ENCODE data around the gene TLE1.

TLE1 gene

DNA sequence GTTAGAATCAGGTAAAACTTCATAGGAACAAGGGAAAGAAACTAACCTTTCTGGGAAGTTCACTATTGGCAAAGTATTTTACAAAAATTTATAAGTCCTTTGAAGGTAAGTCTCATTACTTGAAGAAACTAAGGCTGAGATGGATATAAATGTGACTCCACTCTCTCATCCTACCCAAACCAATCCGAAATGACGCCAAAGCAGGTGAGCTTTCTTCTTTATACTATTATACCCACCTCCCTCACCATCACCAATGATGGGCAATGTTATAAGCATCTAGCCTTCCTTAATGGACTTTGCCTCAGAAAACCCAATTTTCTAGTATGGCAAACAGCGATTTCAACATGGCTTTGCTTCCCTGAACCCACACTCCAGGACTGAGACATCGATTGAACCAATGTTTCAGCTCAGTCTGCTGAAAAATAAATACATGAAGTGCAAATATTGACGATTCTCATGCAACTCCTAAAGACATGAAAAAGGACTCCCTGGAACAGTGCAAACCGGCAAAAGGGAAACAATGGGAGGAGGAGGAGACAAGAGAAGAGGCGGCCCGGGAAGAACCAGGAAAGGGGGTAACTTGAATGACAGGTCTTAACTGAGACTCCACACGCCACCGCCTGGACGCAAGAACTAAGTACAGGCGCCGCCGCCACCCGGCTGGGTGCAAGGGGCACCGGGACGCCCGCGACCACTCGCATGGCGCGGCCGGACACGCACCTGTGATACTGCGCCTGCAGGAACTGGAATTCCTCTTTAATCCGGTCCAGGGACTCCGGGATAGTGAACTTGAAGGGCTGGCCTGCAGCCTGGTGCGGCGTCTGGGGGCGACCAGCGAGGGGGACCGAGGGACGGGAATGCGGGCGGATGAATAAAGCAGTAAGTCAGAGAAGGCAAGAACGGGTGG, 2.5 kb downstream of the TLE1 start:
- no peak for DNase-seq (ENCODE audit: low read depth in 2 of 2, low spot score in 1 of 2)

GRCh38 chr9:81685763-81686613, 3.4 kb downstream of the TLE1 start:
- no peak for DNase-seq (ENCODE audit: low read depth in 2 of 2, low spot score in 1 of 2)

DNA sequence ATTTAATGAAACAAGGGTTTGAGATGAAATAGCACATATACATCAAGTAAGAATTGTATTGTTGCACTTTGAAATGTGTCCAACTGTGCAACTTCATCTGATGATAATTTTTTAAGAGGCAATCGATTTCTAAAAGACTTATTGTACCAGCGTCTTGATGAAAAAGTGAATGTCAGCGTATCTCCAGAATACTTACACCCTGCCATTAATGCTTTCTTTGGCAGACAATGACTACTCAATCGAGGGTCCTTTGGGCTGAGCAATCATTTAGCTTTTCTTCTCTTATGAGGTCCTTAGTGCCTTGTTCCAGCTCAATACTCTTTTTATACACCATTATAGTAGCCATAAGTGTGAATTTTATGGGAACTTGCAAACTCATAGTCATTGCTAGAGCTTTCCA, 4.7 kb downstream of the TLE1 start:
- no peak for DNase-seq (ENCODE audit: low read depth in 2 of 2, low spot score in 1 of 2)

GRCh38 chr9:81683704-81684103, 5.6 kb downstream of the TLE1 start:
- DNase-seq (ENCODE audit: low read depth in 2 of 2, low spot score in 1 of 2) = no peak

GRCh38 chr9:81683238-81683637, 6.1 kb downstream of the TLE1 start:
- no peak for DNase-seq (ENCODE audit: low read depth in 2 of 2, low spot score in 1 of 2)

DNA sequence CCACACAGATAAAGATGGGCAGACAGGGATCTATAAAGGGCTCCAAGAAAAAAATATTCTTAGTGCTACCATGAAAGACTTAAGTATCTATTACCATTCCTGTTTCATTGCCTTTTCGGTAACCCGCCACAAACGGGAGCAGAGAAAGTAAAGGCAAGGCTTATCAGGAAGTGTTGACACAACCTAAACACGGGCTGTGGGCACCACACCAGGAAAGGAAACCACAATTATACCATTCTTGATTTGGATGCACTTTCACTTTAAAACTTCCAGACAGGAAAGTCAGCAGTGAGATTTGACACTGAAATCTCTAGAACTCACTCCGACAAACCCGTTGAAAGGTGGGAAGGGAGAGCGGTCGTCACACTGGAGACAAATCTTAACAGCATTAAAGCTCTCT, 6.5 kb downstream of the TLE1 start:
- no peak for DNase-seq (ENCODE audit: low read depth in 2 of 2, low spot score in 1 of 2)

- no peak for DNase-seq (ENCODE audit: low read depth in 2 of 2, low spot score in 1 of 2)
These were observed 7.2 kb downstream of the TLE1 start for GRCh38 chr9:81682177-81682576.

DNA sequence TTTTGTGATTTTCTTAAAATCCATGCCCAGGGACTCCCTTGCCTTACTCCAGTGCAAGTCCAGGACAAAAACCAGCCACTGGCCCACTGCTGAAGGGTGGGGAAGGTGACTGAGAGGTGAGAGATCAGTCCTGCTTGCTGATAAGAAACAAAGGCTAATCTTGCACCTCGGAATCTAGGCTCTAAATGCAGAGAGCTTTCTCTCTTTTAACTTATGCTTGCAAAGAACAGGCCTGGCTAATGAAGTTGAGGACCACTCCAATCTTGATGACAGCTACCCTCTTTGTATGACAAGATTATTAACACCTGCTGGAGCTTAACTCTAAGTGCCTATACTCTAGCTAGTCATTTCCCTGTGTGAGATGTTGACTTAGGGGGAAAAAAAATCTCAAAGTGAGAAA, 8.8 kb downstream of the TLE1 start:
- no peak for DNase-seq (ENCODE audit: low read depth in 2 of 2, low spot score in 1 of 2)

DNA sequence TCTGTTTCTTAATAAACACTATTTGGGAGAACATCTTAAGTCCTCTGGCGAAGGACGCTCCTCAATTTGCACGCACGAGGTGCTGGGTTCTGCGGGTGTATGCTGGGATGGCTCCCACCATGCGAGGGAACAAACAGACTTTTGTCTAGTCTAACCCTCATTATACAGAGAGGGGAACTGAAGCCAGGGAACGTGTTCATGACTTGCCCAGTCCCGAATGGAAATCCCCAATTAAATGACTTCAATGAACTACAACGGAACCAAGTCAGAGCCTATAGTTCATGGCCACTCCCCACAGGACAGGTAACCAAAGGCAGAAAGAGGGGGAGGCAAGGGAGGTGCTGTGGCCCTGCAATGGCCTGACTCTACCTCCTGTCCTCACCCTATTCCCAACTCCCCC, 9.3 kb downstream of the TLE1 start:
- no peak for DNase-seq (ENCODE audit: low read depth in 2 of 2, low spot score in 1 of 2)

DNA sequence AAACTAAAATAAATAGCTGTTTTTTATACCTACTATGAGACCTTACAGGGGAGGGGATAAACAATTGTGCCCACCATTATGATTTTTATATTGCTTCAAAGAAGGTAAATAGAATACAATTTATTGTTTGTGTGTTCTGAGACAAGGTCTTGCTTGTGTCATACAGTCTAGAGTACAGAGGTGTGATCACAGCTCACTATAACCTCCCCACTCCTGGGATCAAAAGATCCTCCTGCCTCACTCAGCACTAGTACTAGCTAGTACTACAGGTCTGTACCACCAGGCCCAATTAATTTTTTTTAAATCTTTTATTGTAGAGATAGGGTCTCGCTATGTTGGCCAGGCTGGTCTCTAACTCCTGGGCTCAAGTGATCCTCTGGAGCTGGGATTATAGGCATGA, 11.3 kb downstream of the TLE1 start:
- DNase-seq (ENCODE audit: low read depth in 2 of 2, low spot score in 1 of 2) = no peak

DNA sequence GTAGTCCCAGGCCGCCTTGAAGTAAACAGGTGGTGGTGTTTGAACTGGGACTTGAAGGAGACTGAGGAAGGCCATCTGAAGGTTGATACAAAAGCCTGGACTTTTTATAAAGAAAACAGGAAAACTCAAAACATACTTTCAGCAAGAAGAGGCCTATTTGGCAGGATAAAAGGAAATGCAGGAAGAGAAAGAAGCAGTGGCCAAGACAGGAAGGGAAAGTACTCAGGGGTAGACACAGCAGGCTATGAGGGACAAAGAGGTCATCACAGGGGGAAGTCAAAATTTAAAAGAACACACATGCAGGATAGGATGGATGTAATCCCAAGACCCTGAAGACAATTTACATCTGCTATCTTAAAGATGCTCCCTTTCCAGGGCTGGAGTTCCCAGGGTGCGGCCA, 13.0 kb downstream of the TLE1 start:
- no peak for DNase-seq (ENCODE audit: low read depth in 2 of 2, low spot score in 1 of 2)

DNA sequence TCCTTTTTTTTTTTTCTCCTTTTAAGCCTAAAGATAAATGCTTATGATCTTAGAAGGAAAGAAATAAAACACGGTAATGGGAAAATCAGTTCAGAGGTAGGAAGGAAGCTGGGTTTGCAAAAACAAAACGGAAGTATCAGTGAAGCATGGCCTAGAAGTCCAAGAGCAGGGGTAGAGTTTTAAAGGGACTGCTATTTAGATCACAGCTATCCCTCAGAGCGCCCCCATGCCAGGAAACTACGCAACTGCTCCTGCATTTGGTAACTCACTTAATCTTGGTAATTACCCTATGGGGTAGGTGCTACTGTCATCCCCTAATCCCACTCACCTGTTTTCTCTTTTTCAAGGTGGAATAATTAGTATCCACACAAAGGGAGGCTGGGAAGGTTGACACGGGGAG, 16.0 kb downstream of the TLE1 start:
- DNase-seq (ENCODE audit: low read depth in 2 of 2, low spot score in 1 of 2) = no peak

GRCh38 chr9:81671880-81672280, 17.5 kb downstream of the TLE1 start:
- DNase-seq (ENCODE audit: low read depth in 2 of 2, low spot score in 1 of 2) = no peak

- DNase-seq (ENCODE audit: low read depth in 2 of 2, low spot score in 1 of 2) = no peak
These were observed 19.5 kb downstream of the TLE1 start for GRCh38 chr9:81669866-81670265.

GRCh38 chr9:81669041-81669651, 20.2 kb downstream of the TLE1 start:
- DNase-seq (ENCODE audit: low read depth in 2 of 2, low spot score in 1 of 2) = no peak

DNA sequence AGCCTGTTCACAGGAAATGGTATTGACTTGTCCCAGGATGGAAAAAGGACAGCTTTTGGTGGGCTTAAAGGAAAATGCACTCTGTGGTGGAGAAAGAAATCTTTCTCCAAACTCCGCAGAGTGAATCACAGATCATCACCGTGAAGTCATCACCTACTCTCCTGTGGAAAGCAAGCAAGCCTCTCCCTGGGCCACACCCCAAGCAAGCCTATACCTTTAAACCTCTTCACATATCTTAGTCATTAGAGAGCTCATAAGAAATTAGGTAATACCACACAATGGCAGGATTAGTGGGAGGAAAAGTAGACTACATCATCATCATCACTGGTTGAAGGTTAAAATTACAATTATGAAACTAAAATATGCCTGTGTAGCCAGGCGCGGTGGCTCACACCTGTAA, 23.2 kb downstream of the TLE1 start:
- DNase-seq (ENCODE audit: low read depth in 2 of 2, low spot score in 1 of 2) = no peak

- DNase-seq (ENCODE audit: low read depth in 2 of 2, low spot score in 1 of 2) = no peak
These were observed 23.9 kb downstream of the TLE1 start for GRCh38 chr9:81665322-81665871.

DNA sequence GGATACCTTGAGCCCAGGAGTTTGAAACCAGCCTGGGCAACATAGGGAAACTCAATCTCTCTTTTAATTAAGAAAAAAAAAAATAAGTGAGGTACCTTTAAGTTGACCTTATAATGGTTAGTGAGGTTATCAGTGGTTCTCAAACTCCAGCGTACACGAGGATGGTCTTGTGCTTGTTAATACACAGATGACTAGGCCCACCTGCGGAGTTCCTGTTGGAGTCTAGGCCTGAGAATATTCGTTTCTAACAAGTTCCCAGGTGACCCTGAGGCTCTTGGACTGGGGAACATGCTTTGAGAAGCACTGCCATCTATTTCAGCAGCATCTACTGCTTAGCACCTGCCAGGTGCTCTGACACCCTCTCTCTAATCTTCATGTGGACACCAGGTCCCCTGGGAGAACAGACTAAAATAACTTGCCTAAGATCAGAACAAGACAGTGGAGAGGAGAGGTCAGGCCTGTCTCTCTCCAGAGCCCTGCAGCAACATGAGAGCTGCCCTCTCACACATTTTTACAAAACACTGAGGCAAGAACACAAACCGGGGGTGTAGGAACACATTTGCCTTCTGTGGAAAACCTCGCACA, 24.6 kb downstream of the TLE1 start:
- no peak for DNase-seq (ENCODE audit: low read depth in 2 of 2, low spot score in 1 of 2)

DNA sequence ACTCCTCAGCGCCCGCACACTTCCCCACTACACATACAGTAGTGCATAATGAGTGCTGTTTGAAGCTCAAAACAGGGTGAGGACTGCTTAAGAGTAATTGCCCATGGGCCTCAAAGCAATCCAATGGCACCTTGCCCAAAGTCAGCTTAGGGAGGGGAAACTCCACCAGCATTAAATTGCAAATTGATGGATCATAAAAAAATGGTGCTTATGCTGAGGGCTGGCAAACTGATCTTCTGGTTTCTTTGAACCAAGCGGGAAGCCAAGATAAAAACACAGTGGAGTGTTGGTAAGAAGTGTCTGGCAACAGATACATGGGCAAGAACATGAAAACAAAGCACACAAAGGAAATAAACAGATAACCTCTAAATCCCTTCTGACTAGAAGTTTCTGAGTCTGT, 28.0 kb downstream of the TLE1 start:
- DNase-seq (ENCODE audit: low read depth in 2 of 2, low spot score in 1 of 2) = no peak

DNA sequence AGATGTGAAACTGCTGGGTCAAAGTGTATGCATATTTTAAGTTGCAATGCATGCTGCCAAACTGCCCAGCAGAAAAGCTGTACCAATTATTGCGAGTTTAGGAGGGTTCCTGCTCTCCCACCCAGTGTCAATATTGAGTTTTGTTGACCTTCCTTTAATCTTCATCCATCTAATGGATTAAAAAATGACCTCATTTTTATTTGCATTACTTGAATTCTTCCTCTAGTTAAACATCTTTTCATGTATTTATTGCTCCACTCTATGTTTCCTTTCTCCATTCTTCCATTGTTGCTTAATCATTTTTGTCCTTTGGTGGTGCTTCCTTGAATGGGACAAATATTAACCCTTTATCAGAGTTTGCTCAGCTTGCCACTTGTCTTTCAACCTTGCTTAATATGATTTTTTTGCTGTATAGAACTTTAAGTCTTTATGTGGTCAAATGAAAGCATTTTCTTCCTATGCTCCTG, 32.4 kb downstream of the TLE1 start:
- DNase-seq (ENCODE audit: low read depth in 2 of 2, low spot score in 1 of 2) = no peak

GRCh38 chr9:81656004-81656403, 33.3 kb downstream of the TLE1 start:
- no peak for DNase-seq (ENCODE audit: low read depth in 2 of 2, low spot score in 1 of 2)
